Endothelial cell of umbilical vein (primary cell): ENCODE results near the gene DYNC2H1. TPM values are rescaled to one million over a fixed set of nuclear protein-coding genes. Genes with fewer than 3 reads are reported as not detected.

Experiments used
- BruUV-seq: library from RNA; stranded (reverse); fragments of 400-500 nt; replicated peaks from 2 replicates; lab custom pipeline; 2021; lab: Mats Ljungman, UMichigan
- CTCF ChIA-PET: fragments of 300-600, 350-600 bp; sonication (Branson Sonifier 250); formaldehyde crosslinking; loops from one replicate; lab custom pipeline; 2021; ENCODE audit warnings: antibody characterized with exemption, inconsistent platforms; lab: Charles Lee
- POLR2A ChIA-PET: fragments of 300-600, 350-600 bp; sonication (Branson Sonifier 250); formaldehyde crosslinking; loops from one replicate; lab custom pipeline; 2021; ENCODE audit warnings: antibody characterized with exemption, inconsistent platforms; lab: Charles Lee
- DNase-seq: peaks from one replicate; pipeline ENCODE4 v3.0.0-alpha.2; 2011; ENCODE audit warnings: low read depth, low spot score
- FAIRE-seq: peaks from 2 replicates; lab custom pipeline; 2011; peaks lifted over from hg19 to GRCh38; lab: Jason Lieb, UNC
- H2AFZ ChIP-seq: 2 replicates; pipeline ENCODE4 v1.6.0; 2012; ENCODE audit warnings: low read depth, low read length, control low read depth, inconsistent platforms
- H3K27ac ChIP-seq: 2 replicates; pipeline ENCODE4 v1.5.1; 2011; ENCODE audit warnings: low read depth, mild to moderate bottlenecking, control low read depth, low read length, moderate library complexity; ENCODE audit not compliant: insufficient read depth
- H3K27me3 ChIP-seq, 2 experiments: 2 replicates each; pipeline versions ENCODE4 v1.6.0 to v1.6.1; 2011; ENCODE audit warnings: low read length in 2 of 2, mixed read lengths in 1 of 2; ENCODE audit not compliant: control insufficient read depth in 2 of 2, insufficient read depth in 2 of 2
- H3K36me3 ChIP-seq, 2 experiments: 2 replicates in 1 of 2; 3 replicates in 1 of 2; pipeline ENCODE4 v1.5.1; 2011; ENCODE audit warnings: low read length in 2 of 2, mild to moderate bottlenecking in 1 of 2, moderate library complexity in 1 of 2; ENCODE audit not compliant: control insufficient read depth in 2 of 2, insufficient read depth in 2 of 2; ENCODE audit errors: extremely low read depth in 1 of 2
- H3K4me1 ChIP-seq: 3 replicates; pipeline ENCODE4 v1.5.1; 2011; ENCODE audit warnings: mild to moderate bottlenecking, low read length; ENCODE audit not compliant: control insufficient read depth, insufficient read depth; ENCODE audit errors: extremely low read depth
- H3K4me2 ChIP-seq: 2 replicates; pipeline ENCODE4 v1.6.1; 2011; ENCODE audit warnings: low read length, control low read depth, mixed read lengths; ENCODE audit not compliant: insufficient read depth
- H3K4me3 ChIP-seq, 3 experiments: fragments of 200-600 bp in 1 of 3; sonication (generic), shearing (Covaris generic) in 1 of 3; replicated peaks in 1 of 3; 2 replicates each; pipeline ENCODE4 v1.5.1; 2011 to 2016; ENCODE audit warnings: control low read depth in 3 of 3, low read length in 3 of 3, mild to moderate bottlenecking in 2 of 3, inconsistent platforms in 1 of 3, low read depth in 1 of 3, moderate library complexity in 1 of 3; ENCODE audit not compliant: insufficient read depth in 1 of 3
- H3K79me2 ChIP-seq: 2 replicates; pipeline ENCODE4 v1.6.0; 2012; ENCODE audit warnings: low read length, inconsistent platforms; ENCODE audit not compliant: control insufficient read depth, insufficient read depth
- H3K9ac ChIP-seq: replicated peaks from 2 replicates; pipeline ENCODE3; 2011; ENCODE audit warnings: low read length, control low read depth; ENCODE audit not compliant: insufficient read depth; ENCODE audit errors: extremely low read depth
- H3K9me1 ChIP-seq: replicated peaks from 3 replicates; pipeline ENCODE4 v1.6.0; 2011; ENCODE audit warnings: mild to moderate bottlenecking, low read length; ENCODE audit not compliant: control insufficient read depth, insufficient read depth; ENCODE audit errors: extremely low read depth
- H3K9me3 ChIP-seq: replicated peaks from 2 replicates; pipeline ENCODE4 v1.5.1; 2012; ENCODE audit warnings: low read length, inconsistent platforms; ENCODE audit not compliant: control insufficient read depth, insufficient read depth
- H4K20me1 ChIP-seq: replicated peaks from 2 replicates; pipeline ENCODE3; 2011; ENCODE audit warnings: mild to moderate bottlenecking, low read length; ENCODE audit not compliant: control insufficient read depth, insufficient read depth; ENCODE audit errors: extremely low read depth
- EZH2 ChIP-seq: IDR thresholded peaks from 2 replicates; pipeline ENCODE4 v1.6.1; 2012; ENCODE audit warnings: borderline replicate concordance, low read depth, mild to moderate bottlenecking, moderate library complexity, low read length, inconsistent platforms; ENCODE audit not compliant: severe bottlenecking
- FOS ChIP-seq: IDR thresholded peaks from 2 replicates; pipeline ENCODE4 v1.6.1; 2011; ENCODE audit warnings: mild to moderate bottlenecking, low read length, moderate library complexity, borderline replicate concordance; ENCODE audit not compliant: insufficient read depth
- GATA2 ChIP-seq: IDR thresholded peaks from 2 replicates; pipeline ENCODE4 v1.7.0; 2011; ENCODE audit warnings: low read depth, mild to moderate bottlenecking, moderate library complexity, mixed read lengths, low read length; ENCODE audit not compliant: insufficient read length, insufficient read depth
- JUN ChIP-seq: IDR thresholded peaks from 2 replicates; pipeline ENCODE4 v1.6.1; 2011; ENCODE audit warnings: borderline replicate concordance, low read depth; ENCODE audit not compliant: insufficient read length, insufficient read depth
- MYC ChIP-seq: IDR thresholded peaks from one replicate; pipeline ENCODE4 v1.6.1; 2011; ENCODE audit warnings: mild to moderate bottlenecking, low read depth, low read length
- POLR2A ChIP-seq: IDR thresholded peaks from 2 replicates; pipeline ENCODE4 v1.6.1; 2012; ENCODE audit warnings: low read depth, mild to moderate bottlenecking, control low read depth, low read length
- POLR2AphosphoS5 ChIP-seq: IDR thresholded peaks from 2 replicates; pipeline ENCODE4 v1.6.1; 2012; ENCODE audit warnings: low read depth, mild to moderate bottlenecking, control low read depth, low read length, moderate library complexity; ENCODE audit not compliant: insufficient read depth
- dilution Hi-C: fragments of 300-500 bp; cut with MboI; formaldehyde crosslinking; loops from one replicate; pipeline ENCODE4 v1.15.0; 2019; ENCODE audit warnings: low sequenced_read_pairs; ENCODE audit not compliant: extremely low pct_ligation_motif_present
- intact Hi-C: fragments of 100-400 bp; cut with micrococcal nuclease; formaldehyde crosslinking; loops from one replicate; pipeline ENCODE4 v1.10.0; 2022
- polyA plus RNA-seq, 4 experiments: library from polyadenylated mRNA; depleted of rRNA in 3 of 4; stranded (reverse) in 3 of 4; unstranded in 1 of 4; fragments of >200 nt; gene quantifications; 2 replicates each; pipeline versions ENCODE4 v1.2.1 to v1.2.3, GENCODE V29; 2011 to 2012; ENCODE audit warnings: missing spikeins in 1 of 4
- total RNA-seq: library from RNA; stranded (reverse); gene quantifications from 2 replicates; pipeline ENCODE4 v1.2.3, GENCODE V29; 2021
- TF ChIP-seq, protein P1 (sequence below), 2 donors: IDR thresholded peaks; 1 replicate in 1 of 2; 2 replicates in 1 of 2; pipeline ENCODE4 v1.5.1; 2011; ENCODE audit warnings: low read length in 2 of 2, mild to moderate bottlenecking in 2 of 2, moderate library complexity in 2 of 2, control low read depth in 1 of 2, inconsistent platforms in 1 of 2, low read depth in 1 of 2; ENCODE audit not compliant: insufficient read depth in 1 of 2; ENCODE audit errors: extremely low read depth in 1 of 2
- TF ChIP-seq, protein P2 (sequence below): IDR thresholded peaks from 2 replicates; pipeline ENCODE4 v1.6.1; 2011; ENCODE audit not compliant: insufficient read depth, insufficient read length

DYNC2H1 gene
- total and polyA plus RNA-seq, 2 donors (not counting 3 experiments of a cell fraction or from before 2014, with no cell fraction given): 1.9 to 4.2 TPM

DNA sequence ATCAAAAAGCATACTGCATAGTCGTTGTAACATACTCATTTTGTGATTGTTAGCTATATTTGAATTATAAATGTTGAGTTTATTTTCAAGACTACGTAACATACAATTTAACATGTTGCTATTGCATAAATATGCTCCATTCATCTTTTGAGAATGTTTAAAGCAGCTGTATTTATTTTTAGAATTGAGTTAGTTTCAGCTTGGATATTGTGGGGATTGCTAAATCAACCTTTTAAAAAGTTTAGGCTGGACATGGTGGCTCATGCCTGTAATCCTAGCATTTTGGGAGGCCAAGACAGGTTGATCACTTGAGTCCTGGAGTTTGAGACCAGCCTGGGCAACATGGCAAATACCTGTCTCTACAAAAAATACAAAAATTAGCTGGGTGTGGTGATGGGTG, 288.1 kb downstream of the DYNC2H1 start:
- no peaks in the 10 kb centered on the region for H3K9me3 ChIP-seq
- no peak overlapping the region for H3K4me3 ChIP-seq
- no peaks in the 10 kb centered on the region for H3K36me3 ChIP-seq
- H3K9me1 ChIP-seq: no peaks in the 10 kb centered on the region
- no peak overlapping the region for H3K9ac ChIP-seq
- DNase-seq: no peak
- no peak overlapping the region for H2AFZ ChIP-seq
- H4K20me1 ChIP-seq: no peaks in the 10 kb centered on the region
- H3K79me2 ChIP-seq: no peaks in the 10 kb centered on the region
- ChIA-PET CTCF (interaction anchor here (1.3 kb wide), 1 partner anchor 28 kb away, joined by 3 read pairs; no protein-coding TSS in a partner anchor), POLR2A (no interaction called here)
- TF ChIP-seq, protein P1, sequence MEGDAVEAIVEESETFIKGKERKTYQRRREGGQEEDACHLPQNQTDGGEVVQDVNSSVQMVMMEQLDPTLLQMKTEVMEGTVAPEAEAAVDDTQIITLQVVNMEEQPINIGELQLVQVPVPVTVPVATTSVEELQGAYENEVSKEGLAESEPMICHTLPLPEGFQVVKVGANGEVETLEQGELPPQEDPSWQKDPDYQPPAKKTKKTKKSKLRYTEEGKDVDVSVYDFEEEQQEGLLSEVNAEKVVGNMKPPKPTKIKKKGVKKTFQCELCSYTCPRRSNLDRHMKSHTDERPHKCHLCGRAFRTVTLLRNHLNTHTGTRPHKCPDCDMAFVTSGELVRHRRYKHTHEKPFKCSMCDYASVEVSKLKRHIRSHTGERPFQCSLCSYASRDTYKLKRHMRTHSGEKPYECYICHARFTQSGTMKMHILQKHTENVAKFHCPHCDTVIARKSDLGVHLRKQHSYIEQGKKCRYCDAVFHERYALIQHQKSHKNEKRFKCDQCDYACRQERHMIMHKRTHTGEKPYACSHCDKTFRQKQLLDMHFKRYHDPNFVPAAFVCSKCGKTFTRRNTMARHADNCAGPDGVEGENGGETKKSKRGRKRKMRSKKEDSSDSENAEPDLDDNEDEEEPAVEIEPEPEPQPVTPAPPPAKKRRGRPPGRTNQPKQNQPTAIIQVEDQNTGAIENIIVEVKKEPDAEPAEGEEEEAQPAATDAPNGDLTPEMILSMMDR (IDR thresholded peaks at IDR 0.05; ENCODE audit: extremely low read depth in 1 of 2, insufficient read depth in 1 of 2, low read depth in 1 of 2, low read length in 2 of 2): no peak
- TF ChIP-seq, protein P2, sequence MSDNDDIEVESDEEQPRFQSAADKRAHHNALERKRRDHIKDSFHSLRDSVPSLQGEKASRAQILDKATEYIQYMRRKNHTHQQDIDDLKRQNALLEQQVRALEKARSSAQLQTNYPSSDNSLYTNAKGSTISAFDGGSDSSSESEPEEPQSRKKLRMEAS: no peak
- TF ChIP-seq EZH2 (no peak), POLR2A (no peak), GATA2 (no peak), POLR2AphosphoS5 (no peak), JUN (no peak), FOS (no peak), MYC (no peak)
- dilution Hi-C loops: no loop called here
- H3K27ac ChIP-seq: no peak overlapping the region
- no TSS peak for BruUV-seq
- H3K4me1 ChIP-seq: peaks cover 8% of the 10 kb centered on the region
- FAIRE-seq: no peak
- H3K4me2 ChIP-seq: no peak overlapping the region
- no peaks in the 10 kb centered on the region for H3K27me3 ChIP-seq
- intact Hi-C loops: no loop called here
